AG10803 (cell line): Measurements from ENCODE around the gene EYS.

Experiments used
- DNase-seq: peaks from one replicate; pipeline ENCODE4 v3.0.0; 2010; ENCODE audit warnings: low read depth
- H3K4me3 ChIP-seq: 2 replicates; pipeline ENCODE4 v1.5.1; 2011; ENCODE audit warnings: mild to moderate bottlenecking, low read length, control low read depth
- TF ChIP-seq, protein P1 (sequence below): conservative IDR thresholded peaks from 2 replicates; pipeline ENCODE4 v1.5.1; 2011; ENCODE audit warnings: mild to moderate bottlenecking, low read length, control low read depth, inconsistent platforms

Gene EYS

DNA sequence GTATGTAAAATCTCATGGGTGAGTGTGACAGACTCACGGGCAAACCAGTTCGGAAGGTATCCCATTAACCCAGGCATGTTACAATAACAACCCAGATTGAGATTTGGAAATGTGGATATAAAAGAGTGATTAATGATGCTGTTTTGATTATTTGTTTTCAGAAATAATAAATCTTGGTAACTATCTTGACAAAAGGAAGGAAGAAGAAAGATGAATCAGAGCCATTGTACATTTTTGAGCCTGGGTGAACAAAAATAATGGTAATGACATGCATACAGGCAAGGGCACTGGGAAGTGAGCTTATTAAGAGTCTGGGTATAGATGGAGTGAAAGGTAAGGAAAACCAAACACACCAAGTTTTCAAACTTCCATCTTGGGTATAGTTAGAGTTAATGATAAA lies 1209.4 kb downstream of the EYS start:
- TF ChIP-seq, protein P1, sequence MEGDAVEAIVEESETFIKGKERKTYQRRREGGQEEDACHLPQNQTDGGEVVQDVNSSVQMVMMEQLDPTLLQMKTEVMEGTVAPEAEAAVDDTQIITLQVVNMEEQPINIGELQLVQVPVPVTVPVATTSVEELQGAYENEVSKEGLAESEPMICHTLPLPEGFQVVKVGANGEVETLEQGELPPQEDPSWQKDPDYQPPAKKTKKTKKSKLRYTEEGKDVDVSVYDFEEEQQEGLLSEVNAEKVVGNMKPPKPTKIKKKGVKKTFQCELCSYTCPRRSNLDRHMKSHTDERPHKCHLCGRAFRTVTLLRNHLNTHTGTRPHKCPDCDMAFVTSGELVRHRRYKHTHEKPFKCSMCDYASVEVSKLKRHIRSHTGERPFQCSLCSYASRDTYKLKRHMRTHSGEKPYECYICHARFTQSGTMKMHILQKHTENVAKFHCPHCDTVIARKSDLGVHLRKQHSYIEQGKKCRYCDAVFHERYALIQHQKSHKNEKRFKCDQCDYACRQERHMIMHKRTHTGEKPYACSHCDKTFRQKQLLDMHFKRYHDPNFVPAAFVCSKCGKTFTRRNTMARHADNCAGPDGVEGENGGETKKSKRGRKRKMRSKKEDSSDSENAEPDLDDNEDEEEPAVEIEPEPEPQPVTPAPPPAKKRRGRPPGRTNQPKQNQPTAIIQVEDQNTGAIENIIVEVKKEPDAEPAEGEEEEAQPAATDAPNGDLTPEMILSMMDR = no peak
- no peak overlapping the region for H3K4me3 ChIP-seq
- DNase-seq = no peak

GRCh38 chr6:64489763-64490162 lies 1217.3 kb downstream of the EYS start:
- TF ChIP-seq, protein P1 = no peak

DNA sequence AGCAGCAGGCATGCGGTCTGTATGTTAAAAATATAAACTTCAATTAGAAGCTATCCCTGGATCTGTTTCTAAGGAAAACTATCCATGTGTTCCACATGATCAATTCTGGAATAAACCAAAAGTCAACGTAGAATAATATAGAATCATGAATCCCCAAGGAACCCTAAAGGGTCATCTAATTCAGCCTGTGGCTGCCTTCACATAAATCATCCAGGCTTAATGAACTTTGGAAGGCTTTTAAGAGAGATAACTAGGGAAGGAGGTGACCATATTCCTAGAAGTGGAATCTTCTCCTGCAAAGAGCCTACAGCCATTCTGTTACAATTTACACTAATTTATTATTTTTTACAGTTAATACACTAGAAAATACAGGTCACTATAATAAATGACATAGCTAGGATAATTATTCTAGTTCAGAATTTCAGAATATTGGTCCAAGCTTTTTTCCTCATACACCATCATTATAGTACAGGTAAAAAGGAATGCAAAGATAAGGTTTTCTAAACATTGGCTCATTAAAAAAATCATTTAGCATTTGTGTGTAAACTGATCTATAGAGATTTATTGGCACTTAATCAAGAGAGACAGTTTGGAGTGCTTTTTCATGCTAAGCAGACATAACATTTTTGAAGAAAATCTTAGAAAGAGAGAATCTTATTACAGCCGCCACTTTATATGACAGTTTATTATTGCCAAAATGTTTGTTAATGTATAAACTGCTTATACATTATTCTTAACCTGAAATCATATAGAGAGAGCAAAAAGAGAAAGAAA lies 1220.3 kb downstream of the EYS start:
- no peak overlapping the region for H3K4me3 ChIP-seq
- TF ChIP-seq, protein P1 = no peak
- no peak for DNase-seq

More at GRCh38 chr6:64489763-64490162, 1217.3 kb downstream of the EYS start:
- DNase-seq = no peak
- H3K4me3 ChIP-seq = no peak overlapping the region

GRCh38 chr6:64483956-64484499 lies 1223.0 kb downstream of the EYS start:
- no peak overlapping the region for H3K4me3 ChIP-seq
- TF ChIP-seq, protein P1 = no peak
- DNase-seq = no peak

DNA sequence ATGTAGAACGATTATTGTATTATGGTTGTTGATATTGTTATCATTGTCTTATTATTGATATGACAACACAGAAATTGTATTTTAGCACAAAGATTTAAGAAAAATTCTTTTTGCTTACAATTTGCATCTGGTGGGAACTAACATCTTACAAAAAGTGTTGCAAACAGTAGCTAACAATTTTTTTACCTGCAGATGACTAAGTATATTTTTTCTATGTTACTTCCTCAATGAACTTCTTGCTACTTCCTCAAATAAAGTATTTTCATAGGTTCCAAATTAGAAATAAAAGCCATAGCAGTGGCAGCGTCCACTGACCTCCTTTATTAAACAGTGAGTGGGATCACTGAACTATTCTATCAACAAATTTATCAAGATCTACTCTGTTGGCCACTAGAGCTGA lies 1224.4 kb downstream of the EYS start:
- no peak for DNase-seq
- TF ChIP-seq, protein P1 = no peak
- no peak overlapping the region for H3K4me3 ChIP-seq

DNA sequence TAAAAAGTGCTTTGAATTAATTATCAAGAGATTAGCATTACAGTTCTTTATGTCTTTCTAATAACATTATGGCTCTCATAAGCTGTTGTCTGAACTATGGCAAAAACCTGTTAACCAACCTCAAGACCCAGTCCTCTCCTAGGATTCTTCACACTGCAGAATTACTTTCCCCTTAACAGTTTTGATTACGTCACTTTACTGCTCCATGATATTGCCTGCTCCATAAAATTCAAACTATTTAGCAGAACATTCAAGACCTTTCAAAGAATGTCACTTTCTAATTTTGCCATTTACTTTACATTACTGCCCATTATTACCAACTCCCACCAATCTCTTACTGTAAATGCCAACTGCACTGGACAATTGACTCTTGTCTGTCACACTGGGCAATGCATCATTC lies 1227.9 kb downstream of the EYS start:
- no peak overlapping the region for H3K4me3 ChIP-seq
- no peak for DNase-seq
- TF ChIP-seq, protein P1 = no peak

GRCh38 chr6:64477391-64477790 lies 1229.6 kb downstream of the EYS start:
- TF ChIP-seq, protein P1 = no peak
- peak; percentile 0 for DNase-seq
- no peak overlapping the region for H3K4me3 ChIP-seq
